GM20000 (cell line): ENCODE data around the gene CDK14.

Experiments
- DNase-seq: peaks from one replicate; pipeline ENCODE4 v3.0.0; 2012; ENCODE audit warnings: low spot score
- CTCF ChIP-seq: IDR thresholded peaks from 2 replicates; pipeline ENCODE4 v1.5.1; 2012; ENCODE audit warnings: mild to moderate bottlenecking, control low read depth; ENCODE audit errors: extremely low read depth, missing control alignments

CDK14 gene

GRCh38 chr7:90850066-90850465, 253.9 kb downstream of the CDK14 start:
- TF ChIP-seq CTCF: no peak
- no peak for DNase-seq

GRCh38 chr7:90850471-90850870, 254.3 kb downstream of the CDK14 start:
- DNase-seq: no peak
- TF ChIP-seq CTCF: no peak

- TF ChIP-seq CTCF: no peak
- DNase-seq: peak; percentile 30
Measured at GRCh38 chr7:90853205-90853604, 257.1 kb downstream of the CDK14 start.

GRCh38 chr7:90856351-90857070, 260.4 kb downstream of the CDK14 start:
- no peak for DNase-seq
- no peak for TF ChIP-seq CTCF

- no peak for TF ChIP-seq CTCF
- no peak for DNase-seq
Measured at GRCh38 chr7:90857603-90858002, 261.5 kb downstream of the CDK14 start.

GRCh38 chr7:90858546-90858945, 262.4 kb downstream of the CDK14 start:
- DNase-seq: no peak

GRCh38 chr7:90859521-90859920, 263.4 kb downstream of the CDK14 start:
- TF ChIP-seq CTCF: no peak
- no peak for DNase-seq

More at GRCh38 chr7:90858546-90858945, 262.4 kb downstream of the CDK14 start:
- no peak for TF ChIP-seq CTCF
